GM12891 (cell line): Measurements from ENCODE around the gene CASTOR1.

Source experiments
- DNase-seq: peaks from one replicate; pipeline ENCODE4 v3.0.0; 2011; ENCODE audit warnings: low spot score; ENCODE audit not compliant: insufficient read length
- FAIRE-seq: peaks from 2 replicates; lab custom pipeline; 2011; peaks lifted over from hg19 to GRCh38; lab: Jason Lieb, UNC
- PAX5 ChIP-seq: IDR thresholded peaks from 2 replicates; pipeline ENCODE4 v1.6.1; 2011; ENCODE audit warnings: low read length, moderate library complexity, mild to moderate bottlenecking; ENCODE audit not compliant: insufficient read depth, severe bottlenecking
- POLR2A ChIP-seq: IDR thresholded peaks from 2 replicates; pipeline ENCODE4 v1.6.1; 2011; ENCODE audit warnings: low read depth, low read length, control low read depth
- POLR2AphosphoS5 ChIP-seq: IDR thresholded peaks from 2 replicates; pipeline ENCODE4 v1.6.1; 2011; ENCODE audit warnings: low read depth, low read length, control low read depth
- POU2F2 ChIP-seq: IDR thresholded peaks from 2 replicates; pipeline ENCODE4 v1.6.1; 2011; ENCODE audit warnings: low read depth, mild to moderate bottlenecking, control low read depth, low read length, moderate library complexity
- SPI1 ChIP-seq: IDR thresholded peaks from 2 replicates; pipeline ENCODE4 v1.6.1; 2011; ENCODE audit warnings: low read depth, low read length, control low read depth
- TAF1 ChIP-seq: IDR thresholded peaks from 2 replicates; pipeline ENCODE4 v1.6.1; 2011; ENCODE audit warnings: low read depth, low read length, control low read depth

Gene CASTOR1

DNA sequence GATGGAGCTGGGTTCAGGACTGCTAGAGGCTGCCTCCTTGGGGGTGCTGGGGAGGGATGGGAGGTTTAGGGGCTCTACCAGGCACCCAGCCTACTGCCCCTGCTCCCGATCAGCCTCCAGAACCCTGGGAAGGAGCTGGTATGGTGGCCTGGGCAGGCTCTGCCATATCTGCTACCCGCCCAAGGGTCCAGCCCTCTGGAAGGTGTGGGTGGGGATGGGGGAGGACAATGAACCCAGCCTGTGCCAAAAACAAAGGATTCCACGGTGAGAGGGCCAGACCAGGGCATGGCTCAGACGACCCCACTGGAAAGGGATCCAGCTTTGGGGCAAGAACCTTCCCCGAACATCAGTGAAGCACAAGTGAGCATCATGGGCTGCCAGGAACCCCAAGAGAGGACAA lies 3.0 kb downstream of the CASTOR1 start:
- TF ChIP-seq PAX5 = no peak
- no peak for TF ChIP-seq POLR2AphosphoS5
- TF ChIP-seq POLR2A = no peak
- TF ChIP-seq SPI1 = no peak
- TF ChIP-seq TAF1 = no peak
- TF ChIP-seq POU2F2 = no peak
- no peak for FAIRE-seq
- no peak for DNase-seq

DNA sequence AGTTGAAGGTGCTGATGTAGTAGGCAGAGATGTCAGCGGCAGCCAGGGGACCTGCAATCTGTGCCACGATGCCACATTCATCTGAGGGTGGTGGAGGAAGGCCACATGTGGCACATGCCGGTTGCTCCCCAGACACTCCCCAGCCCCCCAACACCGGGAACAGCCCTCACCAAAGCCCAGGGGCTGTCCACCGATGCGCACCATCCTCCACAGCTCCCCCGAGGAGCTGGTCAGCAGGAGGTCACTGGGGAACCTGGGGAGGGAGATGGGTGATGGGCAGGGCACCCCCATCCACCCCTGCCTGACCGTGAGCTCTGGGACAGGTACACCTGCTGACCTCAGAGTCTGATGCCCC lies 3.5 kb downstream of the CASTOR1 start:
- FAIRE-seq = no peak
- no peak for TF ChIP-seq TAF1
- no peak for TF ChIP-seq POLR2AphosphoS5
- no peak for TF ChIP-seq POU2F2
- no peak for TF ChIP-seq POLR2A
- no peak for TF ChIP-seq SPI1
- no peak for TF ChIP-seq PAX5
- no peak for DNase-seq

DNA sequence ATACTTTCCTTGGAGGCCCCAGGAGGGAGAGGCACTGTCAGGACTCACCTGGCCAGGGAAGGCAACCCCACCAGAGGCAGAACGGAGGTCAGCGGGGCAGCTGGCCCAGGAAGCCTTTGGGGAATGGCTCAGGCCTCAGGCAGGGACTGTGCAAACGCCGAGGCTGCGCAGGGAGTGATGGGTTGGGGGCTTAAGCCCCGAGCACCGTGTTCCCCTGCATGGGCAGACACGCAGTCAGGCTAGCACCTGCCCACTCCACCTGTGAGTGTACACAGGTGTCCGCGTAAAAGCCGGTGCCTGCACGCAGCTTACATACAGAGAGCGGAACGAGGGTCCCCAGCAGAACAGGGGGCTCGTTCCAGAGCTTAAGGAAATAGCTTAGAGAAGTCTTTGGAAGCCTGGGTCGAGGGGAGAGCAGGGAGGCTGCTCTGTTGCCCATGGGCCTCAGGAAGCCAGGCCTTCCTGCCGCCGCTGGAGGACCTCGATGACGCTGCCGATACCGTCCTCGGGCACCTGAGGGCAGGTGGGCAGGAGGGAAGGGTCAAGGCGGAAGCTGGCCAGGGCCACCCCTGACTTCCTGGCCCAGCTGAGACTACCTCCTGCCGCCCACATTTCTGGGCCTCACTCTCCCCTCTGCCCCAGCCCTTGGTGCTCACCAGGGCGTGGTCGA lies 4.0 kb downstream of the CASTOR1 start:
- no peak for FAIRE-seq
- no peak for DNase-seq
- TF ChIP-seq TAF1 (no peak), POU2F2 (no peak), POLR2A (no peak), SPI1 (no peak), POLR2AphosphoS5 (no peak)

DNA sequence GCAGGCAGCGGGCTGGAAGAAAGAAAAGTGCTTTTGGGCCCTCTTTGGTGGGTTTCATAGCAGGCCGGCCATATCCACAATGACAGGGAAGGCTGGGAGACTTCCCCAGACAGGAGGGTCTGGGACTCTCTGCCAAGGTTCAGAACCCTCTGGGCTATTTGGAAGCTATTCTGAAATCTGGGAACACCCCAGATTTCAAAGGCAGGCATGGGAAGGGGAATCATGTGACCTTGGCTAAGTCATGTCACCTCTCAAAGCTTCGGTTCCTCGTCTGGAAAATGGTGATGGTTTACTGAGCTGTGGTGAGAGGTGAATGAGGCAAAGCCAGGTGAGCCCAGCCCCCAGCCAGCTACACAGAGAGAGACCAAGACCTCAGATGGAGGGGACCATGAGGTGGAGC lies 4.6 kb downstream of the CASTOR1 start:
- FAIRE-seq = no peak
- TF ChIP-seq POLR2A = no peak
- TF ChIP-seq TAF1 = no peak
- no peak for TF ChIP-seq PAX5
- no peak for TF ChIP-seq SPI1
- TF ChIP-seq POLR2AphosphoS5 = no peak
- no peak for DNase-seq

DNA sequence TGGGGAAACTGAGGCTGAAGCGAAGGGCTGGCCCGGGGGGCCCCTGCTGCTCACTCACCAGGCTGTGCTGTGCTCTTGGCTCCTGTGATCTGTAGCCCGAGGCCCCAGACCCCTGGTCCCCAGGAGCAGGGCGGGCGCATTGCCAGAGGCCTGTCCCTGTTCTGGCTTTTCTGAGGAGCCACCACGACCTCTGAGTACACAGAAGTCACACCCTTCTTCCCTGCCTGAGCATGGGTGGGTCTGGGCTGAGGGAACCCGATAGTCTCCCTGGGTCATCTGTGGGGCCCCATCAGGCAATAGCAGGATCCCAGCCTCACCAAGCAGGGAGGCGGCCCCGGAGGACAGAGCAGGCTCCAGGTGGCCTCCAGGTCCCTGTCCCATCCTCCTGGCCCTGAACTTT lies 5.1 kb downstream of the CASTOR1 start:
- TF ChIP-seq POU2F2 = no peak
- TF ChIP-seq SPI1 = no peak
- DNase-seq = no peak
- no peak for FAIRE-seq

DNA sequence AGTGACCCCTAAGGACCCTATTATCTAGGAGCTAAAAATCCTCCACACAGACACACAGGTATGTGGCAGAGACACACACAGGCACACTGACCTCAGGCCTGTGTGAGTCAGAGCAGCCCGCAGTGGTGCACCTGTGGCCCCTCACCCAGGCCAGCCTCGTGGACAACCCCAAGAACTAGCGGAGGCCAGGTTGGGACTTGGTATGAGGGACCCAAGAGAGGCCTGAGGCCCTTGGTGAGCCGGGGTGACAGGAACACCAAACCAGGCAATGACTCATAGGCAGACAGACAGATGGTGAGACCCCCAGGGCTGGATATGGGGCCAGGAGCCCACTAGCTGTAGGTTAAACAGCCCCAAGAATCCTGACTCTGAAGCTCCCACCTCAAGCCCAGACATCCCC lies 6.0 kb downstream of the CASTOR1 start:
- TF ChIP-seq SPI1 = no peak
- TF ChIP-seq POLR2AphosphoS5 = no peak
- DNase-seq (no peak), FAIRE-seq (no peak)

DNA sequence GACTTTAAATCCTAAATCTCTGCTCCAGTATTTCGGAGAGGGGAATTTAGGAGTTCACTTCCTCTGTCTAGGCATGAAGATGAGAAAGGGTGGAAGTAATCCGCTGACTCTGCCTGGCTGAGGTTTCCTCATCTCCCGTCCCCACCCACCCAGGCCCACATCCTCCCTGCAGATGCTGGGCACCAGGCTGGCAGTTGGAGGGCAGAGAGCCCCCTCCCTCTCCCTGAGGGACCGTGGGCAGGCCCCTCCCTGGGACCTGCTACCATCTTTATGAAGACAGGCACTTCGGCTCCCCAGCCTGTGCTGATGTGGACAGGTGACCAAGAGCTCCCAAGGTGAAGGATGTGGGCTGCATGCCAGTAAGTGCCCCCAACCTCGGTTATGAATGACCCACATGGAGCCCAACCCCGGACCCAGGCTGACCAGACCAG lies 6.7 kb downstream of the CASTOR1 start:
- no peak for TF ChIP-seq POLR2A
- no peak for TF ChIP-seq TAF1
- no peak for TF ChIP-seq SPI1
- DNase-seq (no peak), FAIRE-seq (no peak)

DNA sequence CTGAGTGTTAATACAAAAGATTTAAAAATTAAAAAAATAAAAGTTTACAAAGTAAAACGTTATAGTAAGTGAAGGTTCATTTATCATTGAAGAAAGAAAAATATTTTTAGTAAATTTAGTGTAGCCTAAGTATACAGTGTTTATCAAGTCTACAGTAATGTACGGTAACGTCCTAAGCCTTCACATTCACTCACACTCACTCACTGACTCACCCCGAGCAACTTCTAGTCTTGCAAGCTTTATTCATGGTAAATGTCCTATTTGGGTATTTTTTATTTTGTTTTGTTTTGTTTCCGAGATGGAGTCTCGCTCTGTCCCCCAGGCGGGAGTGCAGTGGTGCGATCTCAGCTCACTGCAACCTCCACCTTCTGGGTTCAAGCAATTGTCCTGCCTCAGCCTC lies 8.8 kb downstream of the CASTOR1 start:
- peak; percentile 71 for FAIRE-seq
- TF ChIP-seq POU2F2 (no peak), SPI1 (no peak), PAX5 (no peak), TAF1 (no peak), POLR2A (no peak), POLR2AphosphoS5 (no peak)

DNA sequence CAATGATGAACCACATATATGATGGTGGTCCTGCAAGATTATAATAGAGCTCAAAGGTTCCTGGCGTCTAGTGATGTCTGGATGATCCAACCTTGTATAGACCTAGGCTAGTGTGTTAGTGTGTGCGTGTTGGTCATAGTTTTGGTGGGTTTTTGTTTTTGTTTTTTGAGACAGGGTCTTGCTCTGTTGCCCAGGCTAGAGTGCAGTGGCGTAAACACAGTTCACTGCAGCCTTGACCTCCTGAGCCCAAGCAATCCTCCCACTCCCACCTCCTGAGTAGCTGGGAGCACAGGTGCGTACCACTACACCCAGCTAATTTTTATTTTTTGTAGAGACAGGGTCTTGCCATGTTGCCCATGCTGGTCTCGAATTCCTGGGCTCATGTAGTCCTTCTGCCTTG lies 9.4 kb downstream of the CASTOR1 start:
- DNase-seq = no peak
- no peak for FAIRE-seq
- TF ChIP-seq POU2F2 = no peak
- TF ChIP-seq POLR2AphosphoS5 = no peak
- no peak for TF ChIP-seq PAX5
- no peak for TF ChIP-seq TAF1
- no peak for TF ChIP-seq POLR2A
- TF ChIP-seq SPI1 = no peak

More for the DNA sequence above, 8.8 kb downstream of the CASTOR1 start:
- DNase-seq = no peak

DNA sequence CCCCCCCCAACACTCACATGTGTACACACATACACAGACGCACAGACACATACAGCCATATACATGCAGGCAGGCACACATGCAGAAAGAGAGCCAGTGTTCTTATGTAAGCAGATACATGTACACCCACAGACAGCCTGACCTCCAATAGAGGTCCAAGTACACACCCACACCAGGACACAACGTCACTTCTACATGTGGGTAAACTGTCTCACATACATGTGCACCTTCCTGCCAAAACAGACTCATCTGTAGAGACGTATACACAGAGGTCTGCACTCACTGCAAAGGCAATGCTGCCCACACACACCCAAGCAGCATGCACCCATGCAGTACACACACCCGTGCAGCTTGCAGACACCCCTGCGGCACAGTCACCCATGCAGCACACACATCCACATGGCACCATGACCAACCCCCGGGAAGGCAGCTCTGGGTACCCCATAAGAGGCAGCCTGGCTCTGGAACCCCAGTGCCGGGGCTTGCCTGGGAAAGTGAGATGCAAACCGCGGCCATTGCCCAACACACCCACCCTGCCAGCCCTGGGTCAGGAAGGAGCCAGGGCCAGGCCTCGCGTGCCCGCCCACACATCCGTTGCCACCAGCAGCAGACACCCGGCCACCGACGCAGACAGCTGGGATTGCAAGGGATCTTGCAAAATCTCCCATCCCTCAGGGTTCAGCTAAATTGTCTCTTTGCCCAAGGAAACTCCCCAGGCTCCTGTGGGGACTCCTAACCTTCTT lies 10.1 kb downstream of the CASTOR1 start:
- DNase-seq (no peak), FAIRE-seq (no peak)
- TF ChIP-seq POLR2AphosphoS5 = no peak
- TF ChIP-seq PAX5 = no peak
- TF ChIP-seq POLR2A = no peak
- no peak for TF ChIP-seq TAF1
- TF ChIP-seq POU2F2 = no peak
- no peak for TF ChIP-seq SPI1

DNA sequence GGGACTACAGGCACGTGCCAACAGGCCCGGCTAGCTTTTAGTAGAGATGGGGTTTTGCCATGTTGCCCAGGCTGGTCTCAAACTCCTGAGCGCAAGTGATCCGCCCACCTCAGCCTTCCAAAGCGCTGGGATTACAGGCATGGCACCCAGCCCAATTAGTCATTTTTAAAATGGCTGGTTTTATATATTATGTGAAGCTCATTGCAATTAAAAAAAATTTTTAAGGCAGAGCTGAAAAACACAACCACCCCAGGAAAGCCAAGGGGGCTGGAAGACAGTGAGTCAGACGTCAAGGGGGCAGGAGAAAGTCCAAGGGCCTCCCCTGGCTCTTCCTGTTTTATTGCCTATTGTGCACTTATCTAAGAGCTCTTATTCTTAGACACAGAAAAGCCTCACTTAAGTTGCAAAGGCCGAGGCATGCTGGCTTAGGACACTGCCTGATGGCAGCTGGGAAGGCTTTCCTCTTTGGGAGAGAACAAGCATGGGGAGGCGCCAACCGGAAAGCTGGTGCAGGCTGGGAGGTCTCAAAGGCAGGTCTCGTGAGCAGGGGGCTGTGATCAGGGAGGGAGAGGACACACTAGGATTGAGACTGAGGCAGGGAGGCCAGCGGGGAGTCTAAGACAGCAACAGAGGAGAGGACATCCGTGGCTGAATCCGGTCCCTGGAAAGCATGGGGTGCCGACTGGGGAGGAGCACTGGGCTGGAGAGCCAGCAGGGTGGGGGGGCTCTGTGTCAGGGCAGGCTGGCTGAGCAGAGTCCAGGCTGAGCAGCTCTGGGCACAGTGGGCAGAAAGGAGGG lies 11.6 kb downstream of the CASTOR1 start:
- no peak for DNase-seq
- FAIRE-seq = no peak

More for the DNA sequence above, 11.6 kb downstream of the CASTOR1 start:
- TF ChIP-seq POLR2AphosphoS5 (no peak), TAF1 (no peak), POU2F2 (no peak), SPI1 (no peak), PAX5 (no peak), POLR2A (no peak)
